WTC11 (cell line): Measurements from ENCODE around the gene SHISAL1. TPM values are rescaled to one million over a fixed set of nuclear protein-coding genes. Genes with fewer than 3 reads are reported as not detected.

ENCODE experiments used
- ATAC-seq: fragments of 200-7000 bp; cut with Tn5 transposase; 2 replicates; pipeline ENCODE4 v1.10.0; 2021; ENCODE audit warnings: mild to moderate bottlenecking, moderate library complexity
- CTCF ChIA-PET: fragments of 300-600 bp; sonication (Branson Sonifier 250); formaldehyde crosslinking; loops from one replicate; lab custom pipeline; 2021; ENCODE audit warnings: antibody characterized with exemption; lab: Charles Lee
- POLR2A ChIA-PET: fragments of 350-600 bp; sonication (Branson Sonifier 250); formaldehyde crosslinking; loops from one replicate; lab custom pipeline; 2021; ENCODE audit warnings: antibody characterized with exemption; lab: Charles Lee
- DNase-seq: peaks from one replicate; pipeline ENCODE4 v3.0.0; 2021; ENCODE audit warnings: low spot score
- H3K27ac Mint-ChIP-seq: 2 replicates; pipeline ENCODE4 v1.8.0; 2021; ENCODE audit warnings: mixed read lengths
- H3K27me3 Mint-ChIP-seq: 2 replicates; pipeline ENCODE4 v1.8.0; 2021; ENCODE audit warnings: low read depth, mild to moderate bottlenecking, moderate library complexity, mixed read lengths
- H3K36me3 Mint-ChIP-seq: 2 replicates; pipeline ENCODE4 v1.8.0; 2021; ENCODE audit warnings: mixed read lengths
- H3K4me1 Mint-ChIP-seq: 2 replicates; pipeline ENCODE4 v1.8.0; 2022; ENCODE audit warnings: mixed read lengths
- H3K4me3 Mint-ChIP-seq: 2 replicates; pipeline ENCODE4 v1.8.0; 2021; ENCODE audit warnings: mild to moderate bottlenecking, moderate library complexity, mixed read lengths
- H3K9me3 Mint-ChIP-seq: 2 replicates; pipeline ENCODE4 v1.8.0; 2021; ENCODE audit warnings: mixed read lengths
- ARID4B ChIP-seq: sonication (generic); formaldehyde crosslinking; IDR thresholded peaks from 2 replicates; pipeline ENCODE4 v1.8.0; 2023; ENCODE audit warnings: missing genetic modification reagents, mild to moderate bottlenecking, borderline replicate concordance
- CBFB ChIP-seq: sonication (generic); formaldehyde crosslinking; IDR thresholded peaks from 2 replicates; pipeline ENCODE4 v1.8.1; 2022; ENCODE audit warnings: mild to moderate bottlenecking, low read depth, missing genetic modification reagents
- E2F4 ChIP-seq: sonication (generic); formaldehyde crosslinking; IDR thresholded peaks from 2 replicates; pipeline ENCODE4 v1.8.1; 2022; ENCODE audit warnings: low read depth, mild to moderate bottlenecking, moderate library complexity, missing genetic modification reagents, borderline replicate concordance
- ERG ChIP-seq: fragments of 250-450 bp; sonication (Bioruptor Pico); IDR thresholded peaks from 2 replicates; pipeline ENCODE4 v1.8.0; 2021; ENCODE audit warnings: mild to moderate bottlenecking
- FOXJ3 ChIP-seq: sonication (generic); formaldehyde crosslinking; IDR thresholded peaks from 2 replicates; pipeline ENCODE4 v1.9.0; 2021; ENCODE audit warnings: missing genetic modification reagents, mild to moderate bottlenecking, borderline replicate concordance
- FOXK1 ChIP-seq: sonication (generic); formaldehyde crosslinking; IDR thresholded peaks from 2 replicates; pipeline ENCODE4 v1.8.0; 2022; ENCODE audit warnings: mild to moderate bottlenecking, moderate library complexity, missing genetic modification reagents
- IRF1 ChIP-seq: sonication (generic); formaldehyde crosslinking; IDR thresholded peaks from 2 replicates; pipeline ENCODE4 v1.8.0; 2023; ENCODE audit warnings: missing genetic modification reagents
- JAZF1 ChIP-seq: fragments of 250-450 bp; sonication (Bioruptor Pico); IDR thresholded peaks from 2 replicates; pipeline ENCODE4 v1.9.0; 2021; ENCODE audit warnings: moderate library complexity, mild to moderate bottlenecking, inconsistent platforms
- NFE2L1 ChIP-seq: sonication (generic); formaldehyde crosslinking; IDR thresholded peaks from 2 replicates; pipeline ENCODE4 v1.8.1; 2023; ENCODE audit warnings: missing genetic modification reagents
- NFYB ChIP-seq: sonication (generic); formaldehyde crosslinking; conservative IDR thresholded peaks from 2 replicates; pipeline ENCODE4 v1.8.0; 2022; ENCODE audit warnings: low read depth, missing genetic modification reagents
- NR1H2 ChIP-seq: sonication (generic); formaldehyde crosslinking; IDR thresholded peaks from 2 replicates; pipeline ENCODE4 v1.9.0; 2021; ENCODE audit warnings: mild to moderate bottlenecking, moderate library complexity, missing genetic modification reagents
- PRDM15 ChIP-seq: sonication (generic); formaldehyde crosslinking; IDR thresholded peaks from 2 replicates; pipeline ENCODE4 v1.8.0; 2022; ENCODE audit warnings: missing genetic modification reagents
- RELA ChIP-seq: sonication (generic); formaldehyde crosslinking; IDR thresholded peaks from 2 replicates; pipeline ENCODE4 v1.8.1; 2022; ENCODE audit warnings: missing genetic modification reagents, mild to moderate bottlenecking, borderline replicate concordance
- SMAD3 ChIP-seq: sonication (generic); formaldehyde crosslinking; IDR thresholded peaks from 2 replicates; pipeline ENCODE4 v1.8.0; 2022; ENCODE audit warnings: missing genetic modification reagents, mild to moderate bottlenecking, borderline replicate concordance
- TP53 ChIP-seq: sonication (generic); formaldehyde crosslinking; IDR thresholded peaks from 2 replicates; pipeline ENCODE4 v1.8.1; 2023; ENCODE audit warnings: mild to moderate bottlenecking, missing genetic modification reagents
- USF2 ChIP-seq: sonication (generic); formaldehyde crosslinking; IDR thresholded peaks from 2 replicates; pipeline ENCODE4 v1.8.1; 2023; ENCODE audit warnings: mild to moderate bottlenecking, missing genetic modification reagents, moderate library complexity
- ZBTB43 ChIP-seq: sonication (generic); formaldehyde crosslinking; IDR thresholded peaks from 2 replicates; pipeline ENCODE4 v1.8.1; 2023; ENCODE audit warnings: mild to moderate bottlenecking, missing genetic modification reagents
- ZNF138 ChIP-seq: sonication (generic); formaldehyde crosslinking; conservative IDR thresholded peaks from 2 replicates; pipeline ENCODE4 v1.8.1; 2022; ENCODE audit warnings: mild to moderate bottlenecking, moderate library complexity, missing genetic modification reagents
- ZNF219 ChIP-seq: sonication (generic); formaldehyde crosslinking; IDR thresholded peaks from 2 replicates; pipeline ENCODE4 v1.8.0; 2023; ENCODE audit warnings: missing genetic modification reagents, mild to moderate bottlenecking, borderline replicate concordance
- ZNF532 ChIP-seq: fragments of 250-450 bp; sonication (Bioruptor Pico); IDR thresholded peaks from 2 replicates; pipeline ENCODE4 v1.9.0; 2021; ENCODE audit warnings: mild to moderate bottlenecking, borderline replicate concordance
- total RNA-seq: library from RNA; stranded (reverse); gene quantifications from 3 replicates; pipeline ENCODE4 v1.2.3, GENCODE V29; 2021

SHISAL1 gene
- total RNA-seq, 1 experiment from 2014 or later = 2.7 TPM

GRCh38 chr22:44245438-44245837, 67.3 kb downstream of the SHISAL1 start:
- ChIA-PET CTCF (no interaction called here), POLR2A (interaction anchor here (0.6 kb wide), 1 partner anchor 40 kb away, joined by 3 read pairs; no protein-coding TSS in a partner anchor)
- no peak overlapping the region for H3K4me3 Mint-ChIP-seq
- TF ChIP-seq ZNF532 (CRISPR knock-in tag) = no peak
- TF ChIP-seq ARID4B (CRISPR knock-in tag) = no peak
- no peak for TF ChIP-seq NFE2L1 (CRISPR knock-in tag)
- no peak for TF ChIP-seq ERG (CRISPR knock-in tag)
- no peak for TF ChIP-seq FOXJ3 (CRISPR knock-in tag)
- no peak for TF ChIP-seq SMAD3
- TF ChIP-seq ZNF219 (CRISPR knock-in tag) = no peak
- TF ChIP-seq FOXK1 (CRISPR knock-in tag) = no peak
- no peak for TF ChIP-seq NR1H2 (CRISPR knock-in tag)
- TF ChIP-seq CBFB = no peak
- no peak for TF ChIP-seq PRDM15 (CRISPR knock-in tag)
- no peak for TF ChIP-seq NFYB (CRISPR knock-in tag)
- TF ChIP-seq RELA = no peak
- no peak for TF ChIP-seq ZNF138
- TF ChIP-seq E2F4 (CRISPR knock-in tag) = no peak
- TF ChIP-seq IRF1 (CRISPR knock-in tag) = no peak
- TF ChIP-seq JAZF1 = no peak
- no peak for TF ChIP-seq TP53 (CRISPR knock-in tag)
- no peak for TF ChIP-seq ZBTB43 (CRISPR knock-in tag)
- TF ChIP-seq USF2 (CRISPR knock-in tag) = no peak
- H3K9me3 Mint-ChIP-seq = peaks cover 19% of the 10 kb centered on the region
- peaks cover 19% of the 10 kb centered on the region for H3K36me3 Mint-ChIP-seq
- DNase-seq (no peak), ATAC-seq (no peak)
- no peaks in the 10 kb centered on the region for H3K27me3 Mint-ChIP-seq
- no peak overlapping the region for H3K27ac Mint-ChIP-seq
- no peaks in the 10 kb centered on the region for H3K4me1 Mint-ChIP-seq
